Measurements from ENCODE around the gene GABRB2.

GABRB2 gene

GRCh38 chr5:161288071-161288470 is 258.5 kb downstream of the GABRB2 start:
- no peak overlapping the region for H3K4me3 ChIP-seq (ENCODE audit: control insufficient read depth, low read depth, low read length)
- DNase-seq (ENCODE audit: low read depth), result no peak
- TF ChIP-seq, protein P1, sequence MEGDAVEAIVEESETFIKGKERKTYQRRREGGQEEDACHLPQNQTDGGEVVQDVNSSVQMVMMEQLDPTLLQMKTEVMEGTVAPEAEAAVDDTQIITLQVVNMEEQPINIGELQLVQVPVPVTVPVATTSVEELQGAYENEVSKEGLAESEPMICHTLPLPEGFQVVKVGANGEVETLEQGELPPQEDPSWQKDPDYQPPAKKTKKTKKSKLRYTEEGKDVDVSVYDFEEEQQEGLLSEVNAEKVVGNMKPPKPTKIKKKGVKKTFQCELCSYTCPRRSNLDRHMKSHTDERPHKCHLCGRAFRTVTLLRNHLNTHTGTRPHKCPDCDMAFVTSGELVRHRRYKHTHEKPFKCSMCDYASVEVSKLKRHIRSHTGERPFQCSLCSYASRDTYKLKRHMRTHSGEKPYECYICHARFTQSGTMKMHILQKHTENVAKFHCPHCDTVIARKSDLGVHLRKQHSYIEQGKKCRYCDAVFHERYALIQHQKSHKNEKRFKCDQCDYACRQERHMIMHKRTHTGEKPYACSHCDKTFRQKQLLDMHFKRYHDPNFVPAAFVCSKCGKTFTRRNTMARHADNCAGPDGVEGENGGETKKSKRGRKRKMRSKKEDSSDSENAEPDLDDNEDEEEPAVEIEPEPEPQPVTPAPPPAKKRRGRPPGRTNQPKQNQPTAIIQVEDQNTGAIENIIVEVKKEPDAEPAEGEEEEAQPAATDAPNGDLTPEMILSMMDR (IDR thresholded peaks at IDR 0.05; ENCODE audit: control insufficient read depth, insufficient read depth, low read depth, low read length, missing control alignments), result no peak

DNA sequence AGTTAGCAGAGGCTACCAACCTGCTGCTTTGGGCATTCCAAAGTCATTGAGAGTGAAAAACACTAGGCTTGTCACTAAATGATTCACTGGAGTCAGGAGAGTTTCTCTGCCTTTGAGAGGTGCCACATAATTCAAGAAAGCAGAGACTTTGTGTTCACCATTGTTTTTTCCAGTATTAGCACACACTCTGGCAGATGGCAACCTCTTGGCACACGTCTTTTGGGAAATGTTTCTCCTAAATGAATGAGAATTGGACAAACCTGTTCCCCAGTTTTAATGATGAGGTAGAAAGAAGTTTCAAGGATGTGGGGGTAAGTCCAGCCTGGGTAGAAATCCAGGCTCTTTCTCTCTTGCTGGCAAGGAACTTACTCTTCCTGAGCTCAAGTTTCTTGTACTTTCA is 259.1 kb downstream of the GABRB2 start:
- DNase-seq (ENCODE audit: low read depth), result no peak
- H3K4me3 ChIP-seq (ENCODE audit: control insufficient read depth, low read depth, low read length), result no peak overlapping the region
- TF ChIP-seq, protein P1 (IDR thresholded peaks at IDR 0.05; ENCODE audit: control insufficient read depth, insufficient read depth, low read depth, low read length, missing control alignments), result no peak

- TF ChIP-seq, protein P1 (IDR thresholded peaks at IDR 0.05; ENCODE audit: control insufficient read depth, insufficient read depth, low read depth, low read length, missing control alignments), result no peak
- no peak overlapping the region for H3K4me3 ChIP-seq (ENCODE audit: control insufficient read depth, low read depth, low read length)
- DNase-seq (ENCODE audit: low read depth), result no peak
These were observed 260.4 kb downstream of the GABRB2 start for GRCh38 chr5:161286066-161286655.

GRCh38 chr5:161284445-161284844 is 262.1 kb downstream of the GABRB2 start:
- TF ChIP-seq, protein P1 (IDR thresholded peaks at IDR 0.05; ENCODE audit: control insufficient read depth, insufficient read depth, low read depth, low read length, missing control alignments), result no peak
- H3K4me3 ChIP-seq (ENCODE audit: control insufficient read depth, low read depth, low read length), result no peak overlapping the region
- DNase-seq (ENCODE audit: low read depth), result no peak

DNA sequence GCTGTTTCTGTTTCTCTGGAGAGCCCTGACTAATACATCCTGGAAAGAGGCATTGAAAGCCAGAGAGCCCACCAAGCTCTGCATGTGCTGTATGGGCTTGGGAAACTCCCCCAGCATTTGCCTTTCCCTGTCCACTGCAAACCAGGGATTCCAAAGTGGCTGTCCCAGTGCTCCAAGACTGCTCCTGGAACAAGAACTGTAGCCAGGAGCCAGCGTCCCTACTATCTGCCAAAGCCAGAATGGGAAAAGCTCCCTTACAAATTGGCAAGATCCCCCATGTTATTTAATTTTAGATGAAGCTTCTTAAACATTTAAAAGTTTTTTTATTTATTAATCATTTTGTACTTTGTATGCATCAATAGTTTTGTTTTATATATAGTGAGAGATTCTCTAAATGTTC is 263.2 kb downstream of the GABRB2 start:
- DNase-seq (ENCODE audit: low read depth), result no peak
- H3K4me3 ChIP-seq (ENCODE audit: control insufficient read depth, low read depth, low read length), result no peak overlapping the region
- TF ChIP-seq, protein P1 (IDR thresholded peaks at IDR 0.05; ENCODE audit: control insufficient read depth, insufficient read depth, low read depth, low read length, missing control alignments), result no peak

- H3K4me3 ChIP-seq (ENCODE audit: control insufficient read depth, low read depth, low read length), result no peak overlapping the region
- TF ChIP-seq, protein P1 (IDR thresholded peaks at IDR 0.05; ENCODE audit: control insufficient read depth, insufficient read depth, low read depth, low read length, missing control alignments), result no peak
- no peak for DNase-seq (ENCODE audit: low read depth)
These were observed 267.5 kb downstream of the GABRB2 start for GRCh38 chr5:161278739-161279660.
